Measurements from ENCODE around the gene ANKRD20A1. TPM values are rescaled to one million over a fixed set of nuclear protein-coding genes. Genes with fewer than 3 reads are reported as not detected.
"Not testable (repeated sequence)": the region's sequence is repeated elsewhere in the genome, so short reads cannot be mapped to it uniquely, and the experiment has no call there.

Gene ANKRD20A1
- total RNA-seq, result 1 to 10 TPM in 4 of 9 donors, under 1 TPM in 2, not detected in 3; 0.49 to 2.9 (median 1.4) TPM
- 1 to 10 TPM in 1 of 3 donors, under 1 TPM in 2; 0.09 to 4.0 (median 0.74) TPM for polyA plus RNA-seq
- long read RNA-seq, donor 1, result 0 reads
- long read RNA-seq, donor 2, result 0 reads
- long read RNA-seq, donor 3, result 0 reads
- long read RNA-seq, donor 4, result 0 reads
- long read RNA-seq, donor 5, result 0 reads
- long read RNA-seq, donor 6, result 0 reads
- long read RNA-seq, donor 7, result 0 reads
- long read RNA-seq, donor 8, result 0 reads
- long read RNA-seq, donor 9, result 0 reads
- long read RNA-seq, donor 10, result 0 reads

- H3K9me3 ChIP-seq (replicated peaks in 1 of 3); H3K27me3 ChIP-seq; H3K4me1 ChIP-seq (replicated peaks in 1 of 2); H3K4me3 ChIP-seq; H3K36me3 ChIP-seq (replicated peaks in 1 of 2); H3K27ac ChIP-seq; intact Hi-C loops (cut with DNase I): not testable (repeated sequence)
- DNase-seq, result peak in 2 of 7 donors; percentile 37 to 45
- no CpG with 5 or more reads among the region's 41 CpGs for WGBS, 4 donors
These were observed at the start of gene ANKRD20A1 for GRCh38 chr9:67858871-67859270. TSS of gene ANKRD20A1 (plus strand) at chr9:67858931. CDS start at chr9:67859427, 496 bp downstream.

- H3K27ac ChIP-seq; H3K36me3 ChIP-seq (replicated peaks in 1 of 2); intact Hi-C loops (cut with DNase I); H3K27me3 ChIP-seq; H3K4me3 ChIP-seq; H3K9me3 ChIP-seq (replicated peaks in 1 of 3); H3K4me1 ChIP-seq (replicated peaks in 1 of 2); DNase-seq: not testable (repeated sequence)
- 41 to 78% (median 71%) methylated on average over 2 to 8 of the region's 11 CpGs for WGBS, 4 donors
These were observed 26.6 kb upstream of the ANKRD20A1 start for GRCh38 chr9:67832088-67832487.

Small RNA genes within 50 kb of the gene (small RNA-seq; reads per million reads assigned to genes)
- 0 reads per million in 2 donors for gene RNU6-368P
